ENCODE results near the gene GLT8D2. TPM values are rescaled to one million over a fixed set of nuclear protein-coding genes. Genes with fewer than 3 reads are reported as not detected.
"Not testable (repeated sequence)": the region's sequence is repeated elsewhere in the genome, so short reads cannot be mapped to it uniquely, and the experiment has no call there.

Gene GLT8D2
- polyA plus RNA-seq, 2 of the 4 experiments (the other 2 are of a cell fraction) = 0.27 to 0.43 TPM

GRCh38 chr12:104044158-104044557, 5.8 kb downstream of the GLT8D2 start:
- Histone ChIP-seq H3K4me2 (no peak overlapping the region), H3K4me1 (peaks cover 3% of the 10 kb centered on the region; the same call in 2 of the 3 replicates), H3K9me3 (no peaks in the 10 kb centered on the region), H3K4me3 (no peak overlapping the region), H3K27ac (no peak overlapping the region)
- FAIRE-seq (no peak), DNase-seq (ENCODE audit: low read depth in 1 of 2, low spot score in 1 of 2) (no peak), ATAC-seq (no peak)
- 73% methylated on average over 3 of the region's 3 CpGs for WGBS (ENCODE audit: missing lambda C conversion rate)
- ChIA-PET CTCF (no interaction called here), POLR2A (no interaction called here)
- TF ChIP-seq ESRRA (IDR thresholded peaks at IDR 0.05; ENCODE audit: borderline replicate concordance, low read length) (no peak), POLR2AphosphoS2 (conservative IDR thresholded peaks at IDR 0.05; ENCODE audit: low read length) (no peak), FOSB (CRISPR knock-in tag; IDR thresholded peaks at IDR 0.05) (no peak), HES2 (IDR thresholded peaks at IDR 0.05) (no peak), RNF2 (IDR thresholded peaks at IDR 0.05; ENCODE audit: borderline replicate concordance, low read depth) (no peak), HEYL (CRISPR knock-in tag; IDR thresholded peaks at IDR 0.05) (no peak), NFE2L2 (conservative IDR thresholded peaks at IDR 0.05; ENCODE audit: low read length) (no peak), GATA3 (IDR thresholded peaks at IDR 0.05; ENCODE audit: borderline replicate concordance) (no peak), CBX2 (IDR thresholded peaks at IDR 0.05; ENCODE audit: borderline replicate concordance, low read depth) (no peak), MYC (IDR thresholded peaks at IDR 0.05; ENCODE audit: borderline replicate concordance, low read length) (no peak), SREBF2 (IDR thresholded peaks at IDR 0.05) (no peak), MAFK (IDR thresholded peaks at IDR 0.05; ENCODE audit: partially characterized antibody) (no peak), CHD4 (IDR thresholded peaks at IDR 0.05; ENCODE audit: borderline replicate concordance) (no peak), EP300 (IDR thresholded peaks at IDR 0.05) (no peak), PBX3 (IDR thresholded peaks at IDR 0.05) (no peak), FOXS1 (CRISPR knock-in tag; IDR thresholded peaks at IDR 0.05) (no peak), PHF8 (IDR thresholded peaks at IDR 0.05; ENCODE audit: borderline replicate concordance, low read depth) (no peak), MAZ (IDR thresholded peaks at IDR 0.05; ENCODE audit: borderline replicate concordance, low read depth, low read length) (no peak)

GRCh38 chr12:104042580-104042979, 7.4 kb downstream of the GLT8D2 start:
- WGBS (ENCODE audit: missing lambda C conversion rate) = 65% methylated on average over 1 of the region's 1 CpG
- POLR2A ChIA-PET = no interaction called here
- ATAC-seq (no peak; a peak in 1 of 6 replicates), FAIRE-seq (no peak), DNase-seq (ENCODE audit: low read depth in 1 of 2, low spot score in 1 of 2) (no peak)
- CTCF ChIA-PET = interaction anchor here (0.7 to 1.2 kb wide), 2 partner anchors 15 to 67 kb away, joined by 3 to 5 read pairs; no protein-coding TSS in a partner anchor
- H3K4me2 ChIP-seq = no peak overlapping the region
- no peak overlapping the region for H3K4me3 ChIP-seq
- H3K4me1 ChIP-seq = no peaks in the 10 kb centered on the region
- no peak overlapping the region for H3K27ac ChIP-seq
- H3K9me3 ChIP-seq = no peaks in the 10 kb centered on the region
- TF ChIP-seq REST (IDR thresholded peaks at IDR 0.05) (peak; percentile 35; the same call in 1 of the 2 replicates), CBX8 (IDR thresholded peaks at IDR 0.05) (no peak)

- not testable (repeated sequence) for H3K4me3 ChIP-seq
Measured at GRCh38 chr12:104039769-104040168, 10.2 kb downstream of the GLT8D2 start.

GRCh38 chr12:104036143-104036542, 13.8 kb downstream of the GLT8D2 start:
- H3K27ac ChIP-seq; DNase-seq (ENCODE audit: low read depth in 1 of 2, low spot score in 1 of 2); H3K9me3 ChIP-seq; H3K4me1 ChIP-seq; FAIRE-seq; H3K4me2 ChIP-seq; POLR2A ChIA-PET; H3K4me3 ChIP-seq; ATAC-seq: not testable (repeated sequence)
- CTCF ChIA-PET = interaction anchor here (2.2 kb wide), 1 partner anchor 14 kb away, joined by 5 read pairs; no protein-coding TSS in a partner anchor
- WGBS (ENCODE audit: missing lambda C conversion rate) = 29% methylated on average over 2 of the region's 2 CpGs

More at GRCh38 chr12:104039769-104040168, 10.2 kb downstream of the GLT8D2 start:
- DNase-seq (ENCODE audit: low read depth in 1 of 2, low spot score in 1 of 2); ATAC-seq; H3K9me3 ChIP-seq; H3K27ac ChIP-seq; FAIRE-seq; POLR2A ChIA-PET; H3K4me1 ChIP-seq; H3K4me2 ChIP-seq: not testable (repeated sequence)
- CTCF ChIA-PET = interaction anchor here (2.2 kb wide), 1 partner anchor 12 kb away, joined by 6 read pairs; no protein-coding TSS in a partner anchor
- 5% methylated on average over 1 of the region's 1 CpG for WGBS (ENCODE audit: missing lambda C conversion rate)

GRCh38 chr12:104030596-104030995, 19.4 kb downstream of the GLT8D2 start:
- peak; percentile 39 to 77; a peak in 3 of 6 replicates for ATAC-seq
- FAIRE-seq; DNase-seq (ENCODE audit: low read depth in 1 of 2, low spot score in 1 of 2); CTCF ChIA-PET; H3K4me3 ChIP-seq; H3K4me1 ChIP-seq; H3K4me2 ChIP-seq; H3K27ac ChIP-seq; H3K9me3 ChIP-seq; POLR2A ChIA-PET: not testable (repeated sequence)
- WGBS (ENCODE audit: missing lambda C conversion rate) = 73% methylated on average over 12 of the region's 27 CpGs
